Measurements from ENCODE around the gene PTPRD. TPM values are rescaled to one million over a fixed set of nuclear protein-coding genes. Genes with fewer than 3 reads are reported as not detected.

The PTPRD gene
- total RNA-seq, 2 donors from 2014 or later, result 97.4 to 101 TPM

- Histone ChIP-seq H3K27me3 (ENCODE audit: control insufficient read depth, insufficient read depth, low read length, poor library complexity, severe bottlenecking) (no peaks in the 10 kb centered on the region), H3K27ac (ENCODE audit: low read depth, low read length) (no peak overlapping the region), H3K4me1 (ENCODE audit: control insufficient read depth, insufficient read depth, low read length) (no peaks in the 10 kb centered on the region), H3K9ac (ENCODE audit: extremely low read depth, low read length, poor library complexity, severe bottlenecking) (no peak overlapping the region), H3K9me3 (ENCODE audit: control insufficient read depth, low read length) (no peaks in the 10 kb centered on the region), H3K36me3 (ENCODE audit: control insufficient read depth, insufficient read depth, low read length) (no peaks in the 10 kb centered on the region), H3K4me3 (ENCODE audit: low read length) (no peak overlapping the region)
- Mint-ChIP-seq H3K27ac (no peak overlapping the region), H3K4me3 (no peak overlapping the region), H3K36me3 (ENCODE audit: low read depth) (no peaks in the 10 kb centered on the region), H3K9me3 (no peaks in the 10 kb centered on the region), H3K27me3 (ENCODE audit: insufficient read depth) (no peaks in the 10 kb centered on the region), H3K4me1 (no peaks in the 10 kb centered on the region)
- DNase-seq, result no peak
- 89% methylated on average over 2 of the region's 2 CpGs; no CpG with 5 or more reads in 1 of the 2 experiments for WGBS, 2 experiments (ENCODE audit: insufficient coverage in 1 of 2, insufficient read length in 1 of 2)
- TF ChIP-seq CTCF (conservative IDR thresholded peaks at IDR 0.05), result no peak
These were observed 1329.4 kb downstream of the PTPRD start for GRCh38 chr9:9283159-9283986.

- WGBS, 2 experiments (ENCODE audit: insufficient coverage in 1 of 2, insufficient read length in 1 of 2), result 92 to 94% methylated on average over 2 to 4 of the region's 4 CpGs
- no peak overlapping the region for H3K27ac ChIP-seq (ENCODE audit: low read depth, low read length)
- Mint-ChIP-seq H3K9me3 (no peaks in the 10 kb centered on the region), H3K4me1 (no peaks in the 10 kb centered on the region), H3K27ac (no peak overlapping the region), H3K27me3 (ENCODE audit: insufficient read depth) (no peaks in the 10 kb centered on the region), H3K4me3 (no peak overlapping the region), H3K36me3 (ENCODE audit: low read depth) (no peaks in the 10 kb centered on the region)
- no peak overlapping the region for H3K4me3 ChIP-seq (ENCODE audit: low read length)
- no peaks in the 10 kb centered on the region for H3K27me3 ChIP-seq (ENCODE audit: control insufficient read depth, insufficient read depth, low read length, poor library complexity, severe bottlenecking)
- no peaks in the 10 kb centered on the region for H3K9me3 ChIP-seq (ENCODE audit: control insufficient read depth, low read length)
- H3K4me1 ChIP-seq (ENCODE audit: control insufficient read depth, insufficient read depth, low read length), result no peaks in the 10 kb centered on the region
- no peak overlapping the region for H3K9ac ChIP-seq (ENCODE audit: extremely low read depth, low read length, poor library complexity, severe bottlenecking)
- no peak for TF ChIP-seq CTCF (conservative IDR thresholded peaks at IDR 0.05)
- H3K36me3 ChIP-seq (ENCODE audit: control insufficient read depth, insufficient read depth, low read length), result no peaks in the 10 kb centered on the region
- DNase-seq, result no peak
These were observed 1337.2 kb downstream of the PTPRD start for GRCh38 chr9:9275601-9276000.

- TF ChIP-seq CTCF (conservative IDR thresholded peaks at IDR 0.05), result no peak
- H3K4me3 ChIP-seq (ENCODE audit: low read length), result no peak overlapping the region
- Mint-ChIP-seq H3K9me3 (no peaks in the 10 kb centered on the region), H3K27ac (no peak overlapping the region), H3K4me1 (peaks cover 4% of the 10 kb centered on the region), H3K4me3 (no peak overlapping the region), H3K27me3 (ENCODE audit: insufficient read depth) (no peaks in the 10 kb centered on the region), H3K36me3 (ENCODE audit: low read depth) (no peaks in the 10 kb centered on the region)
- H3K4me1 ChIP-seq (ENCODE audit: control insufficient read depth, insufficient read depth, low read length), result no peaks in the 10 kb centered on the region
- no peaks in the 10 kb centered on the region for H3K36me3 ChIP-seq (ENCODE audit: control insufficient read depth, insufficient read depth, low read length)
- H3K9me3 ChIP-seq (ENCODE audit: control insufficient read depth, low read length), result no peaks in the 10 kb centered on the region
- no peak overlapping the region for H3K27ac ChIP-seq (ENCODE audit: low read depth, low read length)
- H3K27me3 ChIP-seq (ENCODE audit: control insufficient read depth, insufficient read depth, low read length, poor library complexity, severe bottlenecking), result no peaks in the 10 kb centered on the region
- H3K9ac ChIP-seq (ENCODE audit: extremely low read depth, low read length, poor library complexity, severe bottlenecking), result no peak overlapping the region
- no peak for DNase-seq
- WGBS, 2 experiments (ENCODE audit: insufficient coverage in 1 of 2, insufficient read length in 1 of 2), result 94% methylated on average over 3 of the region's 3 CpGs; no CpG with 5 or more reads in 1 of the 2 experiments
These were observed 1354.8 kb downstream of the PTPRD start for GRCh38 chr9:9257999-9258498.

Data from endodermal cell (in vitro differentiated cells).